OCI-LY7 (cell line): ENCODE data around the gene TRIM39.

ENCODE experiments used
- EZH2phosphoT487 ChIP-seq: fragments of 200-600 bp; sonication (generic); IDR thresholded peaks from 2 replicates; pipeline ENCODE4 v1.6.1; 2018; ENCODE audit warnings: low read depth, borderline replicate concordance, mild to moderate bottlenecking, mixed run types, antibody characterized with exemption, low read length, moderate library complexity, mixed read lengths
- TF ChIP-seq, protein P1 (sequence below): fragments of 200-600 bp; sonication (generic); conservative IDR thresholded peaks from 2 replicates; pipeline ENCODE4 v1.5.1; 2014; ENCODE audit warnings: mild to moderate bottlenecking, antibody characterized with exemption, low read length, moderate library complexity, mixed read lengths

GRCh38 chr6:30315156-30315555, 11.6 kb upstream of the TRIM39 start:
- TF ChIP-seq, protein P1, sequence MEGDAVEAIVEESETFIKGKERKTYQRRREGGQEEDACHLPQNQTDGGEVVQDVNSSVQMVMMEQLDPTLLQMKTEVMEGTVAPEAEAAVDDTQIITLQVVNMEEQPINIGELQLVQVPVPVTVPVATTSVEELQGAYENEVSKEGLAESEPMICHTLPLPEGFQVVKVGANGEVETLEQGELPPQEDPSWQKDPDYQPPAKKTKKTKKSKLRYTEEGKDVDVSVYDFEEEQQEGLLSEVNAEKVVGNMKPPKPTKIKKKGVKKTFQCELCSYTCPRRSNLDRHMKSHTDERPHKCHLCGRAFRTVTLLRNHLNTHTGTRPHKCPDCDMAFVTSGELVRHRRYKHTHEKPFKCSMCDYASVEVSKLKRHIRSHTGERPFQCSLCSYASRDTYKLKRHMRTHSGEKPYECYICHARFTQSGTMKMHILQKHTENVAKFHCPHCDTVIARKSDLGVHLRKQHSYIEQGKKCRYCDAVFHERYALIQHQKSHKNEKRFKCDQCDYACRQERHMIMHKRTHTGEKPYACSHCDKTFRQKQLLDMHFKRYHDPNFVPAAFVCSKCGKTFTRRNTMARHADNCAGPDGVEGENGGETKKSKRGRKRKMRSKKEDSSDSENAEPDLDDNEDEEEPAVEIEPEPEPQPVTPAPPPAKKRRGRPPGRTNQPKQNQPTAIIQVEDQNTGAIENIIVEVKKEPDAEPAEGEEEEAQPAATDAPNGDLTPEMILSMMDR = no peak
- no peak for TF ChIP-seq EZH2phosphoT487
